HEK293 (cell line): ENCODE data around the gene ICAM3.

ENCODE experiments used
- CTCF ChIA-PET: fragments of 350-600 bp; formaldehyde crosslinking; extraction: SDS; loops from one replicate; lab custom pipeline; 2021; ENCODE audit warnings: antibody characterized with exemption; lab: Yijun Ruan, JAX
- POLR2A ChIA-PET: fragments of 300-600 bp; formaldehyde crosslinking; extraction: SDS; loops from one replicate; lab custom pipeline; 2020; ENCODE audit warnings: antibody characterized with exemption, inconsistent platforms; lab: Yijun Ruan, JAX
- H3K27ac ChIP-seq: fragments of 200-500 bp; sonication (Bioruptor generic); 2 replicates; pipeline ENCODE4 v1.5.1; 2014; ENCODE audit warnings: low read depth, low read length, control low read depth, inconsistent platforms; ENCODE audit errors: extremely low read depth
- H3K36me3 ChIP-seq, 2 experiments: fragments of 200-500 bp in 1 of 2; sonication (Bioruptor generic) in 1 of 2; 1 replicate in 1 of 2; 2 replicates in 1 of 2; pipeline ENCODE4 v1.5.1; 2014 to 2017; ENCODE audit warnings: inconsistent platforms in 2 of 2, low read length in 2 of 2; ENCODE audit not compliant: control insufficient read depth in 2 of 2, insufficient read depth in 1 of 2
- H3K4me1 ChIP-seq: fragments of 200-500 bp; sonication (Bioruptor generic); 2 replicates; pipeline ENCODE4 v1.5.1; 2014; ENCODE audit warnings: mild to moderate bottlenecking, low read length, inconsistent platforms; ENCODE audit not compliant: control insufficient read depth, insufficient read depth
- H3K4me3 ChIP-seq: 2 replicates; pipeline ENCODE4 v1.5.1; 2011; ENCODE audit warnings: low read depth, mild to moderate bottlenecking, control low read depth, low read length, moderate library complexity
- H3K9me3 ChIP-seq: fragments of 200-500 bp; sonication (Bioruptor generic); 2 replicates; pipeline ENCODE4 v1.5.1; 2014; ENCODE audit warnings: low read depth, low read length, inconsistent platforms; ENCODE audit not compliant: control insufficient read depth, insufficient read depth
- BCL11B ChIP-seq: fragments of 450-650 bp; formaldehyde crosslinking; IDR thresholded peaks from 2 replicates; pipeline ENCODE4 v1.5.1; 2016; ENCODE audit warnings: low read depth, missing biosample characterization, missing genetic modification characterization
- GLI4 ChIP-seq: fragments of 450-650 bp; formaldehyde crosslinking; IDR thresholded peaks from 2 replicates; pipeline ENCODE4 v1.5.1; 2016; ENCODE audit warnings: missing biosample characterization, missing genetic modification characterization
- GLIS1 ChIP-seq: fragments of 450-650 bp; formaldehyde crosslinking; IDR thresholded peaks from 2 replicates; pipeline ENCODE4 v1.5.1; 2016; ENCODE audit warnings: missing biosample characterization, missing genetic modification characterization
- HOXC10 ChIP-seq: sonication (generic); formaldehyde crosslinking; IDR thresholded peaks from 2 replicates; pipeline ENCODE4 v1.8.1; 2023; ENCODE audit warnings: mild to moderate bottlenecking, missing genetic modification reagents
- HOXD13 ChIP-seq: sonication (generic); formaldehyde crosslinking; IDR thresholded peaks from 2 replicates; pipeline ENCODE4 v1.8.0; 2022; ENCODE audit warnings: missing genetic modification reagents, borderline replicate concordance
- IKZF3 ChIP-seq: fragments of 450-650 bp; IDR thresholded peaks from 2 replicates; pipeline ENCODE4 v1.5.0; 2018; ENCODE audit warnings: missing biosample characterization, mild to moderate bottlenecking, missing genetic modification characterization, moderate library complexity
- SCRT1 ChIP-seq: fragments of 450-650 bp; formaldehyde crosslinking; IDR thresholded peaks from 2 replicates; pipeline ENCODE4 v1.5.1; 2016; ENCODE audit warnings: missing biosample characterization, missing genetic modification characterization, borderline replicate concordance
- ZFP41 ChIP-seq: fragments of 450-650 bp; formaldehyde crosslinking; IDR thresholded peaks from 2 replicates; pipeline ENCODE4 v1.5.1; 2016; ENCODE audit warnings: missing biosample characterization, missing genetic modification characterization, borderline replicate concordance
- ZNF121 ChIP-seq: fragments of 450-650 bp; formaldehyde crosslinking; IDR thresholded peaks from 2 replicates; pipeline ENCODE4 v1.5.1; 2016; ENCODE audit warnings: missing biosample characterization, missing genetic modification characterization
- ZNF138 ChIP-seq: fragments of 450-650 bp; formaldehyde crosslinking; IDR thresholded peaks from 2 replicates; pipeline ENCODE4 v1.5.1; 2016; ENCODE audit warnings: missing biosample characterization, missing genetic modification characterization, borderline replicate concordance
- ZNF184 ChIP-seq: fragments of 450-650 bp; IDR thresholded peaks from 2 replicates; pipeline ENCODE4 v1.5.1; 2018; ENCODE audit warnings: missing biosample characterization, mild to moderate bottlenecking, missing genetic modification characterization
- ZNF530 ChIP-seq: fragments of 450-650 bp; formaldehyde crosslinking; IDR thresholded peaks from 2 replicates; pipeline ENCODE4 v1.5.1; 2016; ENCODE audit warnings: low read depth, missing biosample characterization, missing genetic modification characterization
- ZNF555 ChIP-seq: fragments of 450-650 bp; formaldehyde crosslinking; conservative IDR thresholded peaks from 2 replicates; pipeline ENCODE4 v1.5.1; 2017; ENCODE audit warnings: missing biosample characterization, mild to moderate bottlenecking, missing genetic modification characterization, inconsistent platforms
- ZNF558 ChIP-seq: fragments of 450-650 bp; formaldehyde crosslinking; IDR thresholded peaks from 2 replicates; pipeline ENCODE4 v1.5.1; 2016; ENCODE audit warnings: missing biosample characterization, missing genetic modification characterization
- ZNF571 ChIP-seq: fragments of 450-650 bp; formaldehyde crosslinking; IDR thresholded peaks from 2 replicates; pipeline ENCODE4 v1.5.0; 2017; ENCODE audit warnings: missing biosample characterization, missing genetic modification characterization
- ZNF596 ChIP-seq: fragments of 450-650 bp; IDR thresholded peaks from 2 replicates; pipeline ENCODE4 v1.5.0; 2018; ENCODE audit warnings: missing biosample characterization, mild to moderate bottlenecking, missing genetic modification characterization, moderate library complexity
- ZNF654 ChIP-seq: fragments of 450-650 bp; formaldehyde crosslinking; IDR thresholded peaks from 2 replicates; pipeline ENCODE4 v1.5.1; 2016; ENCODE audit warnings: low read depth, missing biosample characterization, missing genetic modification characterization
- ZNF837 ChIP-seq: fragments of 450-650 bp; formaldehyde crosslinking; IDR thresholded peaks from 2 replicates; pipeline ENCODE4 v1.5.1; 2016; ENCODE audit warnings: missing biosample characterization, missing genetic modification characterization
- TF ChIP-seq, protein P1 (sequence below): fragments of 450-650 bp; formaldehyde crosslinking; IDR thresholded peaks from 2 replicates; pipeline ENCODE4 v1.5.1; 2016; ENCODE audit warnings: missing biosample characterization, missing genetic modification characterization
- TF ChIP-seq, protein P2 (sequence below): fragments of 450-650 bp; formaldehyde crosslinking; IDR thresholded peaks from 2 replicates; pipeline ENCODE4 v1.5.1; 2016; ENCODE audit warnings: missing biosample characterization, missing genetic modification characterization
- TF ChIP-seq, protein P3 (sequence below): fragments of 450-650 bp; formaldehyde crosslinking; IDR thresholded peaks from 2 replicates; pipeline ENCODE4 v1.5.1; 2017; ENCODE audit warnings: missing biosample characterization, missing genetic modification characterization
- TF ChIP-seq, protein P4 (sequence below): fragments of 450-650 bp; formaldehyde crosslinking; IDR thresholded peaks from 2 replicates; pipeline ENCODE4 v1.5.1; 2016; ENCODE audit warnings: missing biosample characterization, missing genetic modification characterization

The ICAM3 gene

DNA sequence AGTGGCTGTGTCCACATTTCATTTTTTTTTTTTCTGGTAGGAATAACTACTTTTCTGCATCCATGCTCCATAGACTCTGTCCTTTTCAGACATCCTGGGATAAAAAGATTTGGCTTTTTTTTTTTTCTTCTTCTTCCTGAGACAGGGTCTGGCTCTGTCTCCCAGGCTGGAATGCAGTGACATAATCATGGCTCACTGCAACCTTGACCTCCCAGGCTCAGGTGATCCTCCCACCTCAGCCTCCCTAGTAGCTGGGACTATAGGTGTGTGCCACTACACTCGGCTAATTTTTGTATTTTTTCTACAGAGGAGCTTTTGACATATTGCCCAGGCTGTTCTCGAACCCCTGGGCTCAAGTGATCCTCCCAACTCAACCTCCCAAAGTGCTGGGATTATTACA is 4.1 kb upstream of the ICAM3 start:
- no peaks in the 10 kb centered on the region for H3K4me1 ChIP-seq
- POLR2A ChIA-PET: interaction anchor here (0.7 to 4.4 kb wide), 2 partner anchors 9 to 116 kb away, joined by 3 to 26 read pairs; partner anchors contain the start of gene RAVER1
- CTCF ChIA-PET: interaction anchor here (0.6 to 1.2 kb wide), 4 partner anchors 26 to 521 kb away, joined by 3 to 6 read pairs (median 4); no protein-coding TSS in a partner anchor
- no peaks in the 10 kb centered on the region for H3K36me3 ChIP-seq
- no peaks in the 10 kb centered on the region for H3K9me3 ChIP-seq
- H3K4me3 ChIP-seq: no peak overlapping the region
- TF ChIP-seq ZFP41 (tag by site-specific recombination) (no peak), ZNF530 (tag by site-specific recombination) (no peak), ZNF837 (tag by site-specific recombination) (no peak), ZNF184 (tag by site-specific recombination) (no peak), IKZF3 (tag by site-specific recombination) (no peak), HOXC10 (no peak), GLI4 (tag by site-specific recombination) (no peak), ZNF571 (no peak), ZNF558 (tag by site-specific recombination) (no peak), SCRT1 (tag by site-specific recombination) (no peak), ZNF555 (tag by site-specific recombination) (no peak), HOXD13 (CRISPR knock-in tag) (no peak), ZNF138 (tag by site-specific recombination) (no peak), ZNF654 (tag by site-specific recombination) (no peak), ZNF596 (tag by site-specific recombination) (no peak), BCL11B (tag by site-specific recombination) (no peak)
- TF ChIP-seq, protein P1, sequence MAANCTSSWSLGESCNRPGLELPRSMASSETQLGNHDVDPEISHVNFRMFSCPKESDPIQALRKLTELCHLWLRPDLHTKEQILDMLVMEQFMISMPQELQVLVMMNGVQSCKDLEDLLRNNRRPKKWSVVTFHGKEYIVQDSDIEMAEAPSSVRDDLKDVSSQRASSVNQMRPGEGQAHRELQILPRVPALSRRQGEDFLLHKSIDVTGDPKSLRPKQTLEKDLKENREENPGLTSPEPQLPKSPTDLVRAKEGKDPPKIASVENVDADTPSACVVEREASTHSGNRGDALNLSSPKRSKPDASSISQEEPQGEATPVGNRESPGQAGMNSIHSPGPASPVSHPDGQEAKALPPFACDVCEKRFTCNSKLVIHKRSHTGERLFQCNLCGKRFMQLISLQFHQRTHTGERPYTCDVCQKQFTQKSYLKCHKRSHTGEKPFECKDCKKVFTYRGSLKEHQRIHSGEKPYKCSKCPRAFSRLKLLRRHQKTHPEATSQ: no peak
- TF ChIP-seq, protein P2, sequence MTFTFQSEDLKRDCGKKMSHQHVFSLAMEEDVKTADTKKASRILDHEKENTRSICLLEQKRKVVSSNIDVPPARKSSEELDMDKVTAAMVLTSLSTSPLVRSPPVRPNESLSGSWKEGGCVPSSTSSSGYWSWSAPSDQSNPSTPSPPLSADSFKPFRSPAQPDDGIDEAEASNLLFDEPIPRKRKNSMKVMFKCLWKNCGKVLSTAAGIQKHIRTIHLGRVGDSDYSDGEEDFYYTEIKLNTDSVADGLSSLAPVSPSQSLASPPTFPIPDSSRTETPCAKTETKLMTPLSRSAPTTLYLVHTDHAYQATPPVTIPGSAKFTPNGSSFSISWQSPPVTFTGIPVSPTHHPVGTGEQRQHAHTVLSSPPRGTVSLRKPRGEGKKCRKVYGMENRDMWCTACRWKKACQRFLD (tag by site-specific recombination): no peak
- TF ChIP-seq, protein P3, sequence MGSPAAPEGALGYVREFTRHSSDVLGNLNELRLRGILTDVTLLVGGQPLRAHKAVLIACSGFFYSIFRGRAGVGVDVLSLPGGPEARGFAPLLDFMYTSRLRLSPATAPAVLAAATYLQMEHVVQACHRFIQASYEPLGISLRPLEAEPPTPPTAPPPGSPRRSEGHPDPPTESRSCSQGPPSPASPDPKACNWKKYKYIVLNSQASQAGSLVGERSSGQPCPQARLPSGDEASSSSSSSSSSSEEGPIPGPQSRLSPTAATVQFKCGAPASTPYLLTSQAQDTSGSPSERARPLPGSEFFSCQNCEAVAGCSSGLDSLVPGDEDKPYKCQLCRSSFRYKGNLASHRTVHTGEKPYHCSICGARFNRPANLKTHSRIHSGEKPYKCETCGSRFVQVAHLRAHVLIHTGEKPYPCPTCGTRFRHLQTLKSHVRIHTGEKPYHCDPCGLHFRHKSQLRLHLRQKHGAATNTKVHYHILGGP (tag by site-specific recombination): no peak
- TF ChIP-seq, protein P4, sequence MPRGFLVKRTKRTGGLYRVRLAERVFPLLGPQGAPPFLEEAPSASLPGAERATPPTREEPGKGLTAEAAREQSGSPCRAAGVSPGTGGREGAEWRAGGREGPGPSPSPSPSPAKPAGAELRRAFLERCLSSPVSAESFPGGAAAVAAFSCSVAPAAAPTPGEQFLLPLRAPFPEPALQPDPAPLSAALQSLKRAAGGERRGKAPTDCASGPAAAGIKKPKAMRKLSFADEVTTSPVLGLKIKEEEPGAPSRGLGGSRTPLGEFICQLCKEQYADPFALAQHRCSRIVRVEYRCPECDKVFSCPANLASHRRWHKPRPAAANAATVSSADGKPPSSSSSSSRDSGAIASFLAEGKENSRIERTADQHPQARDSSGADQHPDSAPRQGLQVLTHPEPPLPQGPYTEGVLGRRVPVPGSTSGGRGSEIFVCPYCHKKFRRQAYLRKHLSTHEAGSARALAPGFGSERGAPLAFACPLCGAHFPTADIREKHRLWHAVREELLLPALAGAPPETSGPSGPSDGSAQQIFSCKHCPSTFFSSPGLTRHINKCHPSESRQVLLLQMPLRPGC (tag by site-specific recombination): no peak
- TF ChIP-seq, all 188 proteins: peak for 0
- H3K27ac ChIP-seq: no peak overlapping the region

DNA sequence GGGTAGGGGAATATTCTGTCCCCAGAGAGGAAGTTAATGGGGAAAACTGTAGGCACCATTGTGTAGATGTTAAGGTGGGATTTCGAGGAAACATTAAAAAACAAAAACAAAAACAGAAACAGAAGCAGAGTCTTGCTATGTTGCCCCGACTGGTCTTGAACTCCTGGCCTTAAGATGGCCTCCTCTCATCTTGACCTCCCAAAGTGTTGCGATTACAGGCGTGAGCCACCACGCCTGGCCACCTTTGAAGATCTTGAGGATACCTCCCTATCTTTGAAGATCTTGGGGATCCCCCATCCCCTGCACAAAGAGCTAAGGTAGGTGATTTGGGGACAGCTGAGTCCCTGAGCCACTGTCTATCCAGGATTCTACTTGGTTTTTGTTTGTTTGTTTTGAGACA is 553 bp upstream of the ICAM3 start:
- no peak overlapping the region for H3K27ac ChIP-seq
- H3K9me3 ChIP-seq: no peaks in the 10 kb centered on the region
- no peaks in the 10 kb centered on the region for H3K4me1 ChIP-seq
- POLR2A ChIA-PET: interaction anchor here (0.7 kb wide), 1 partner anchor 165 kb away, joined by 3 read pairs; no protein-coding TSS in a partner anchor
- CTCF ChIA-PET: no interaction called here
- no peak overlapping the region for H3K4me3 ChIP-seq
- no peak for TF ChIP-seq GLIS1 (tag by site-specific recombination)
- peak; percentile 89 for TF ChIP-seq ZNF121 (tag by site-specific recombination)
- no peaks in the 10 kb centered on the region for H3K36me3 ChIP-seq
